GM12873 (cell line): Measurements from ENCODE around the gene OSBPL10.

Experiments used
- CTCF ChIP-seq: IDR thresholded peaks from 2 replicates; pipeline ENCODE4 v1.5.1; 2012; ENCODE audit warnings: low read depth, mild to moderate bottlenecking, moderate library complexity, low read length, control low read depth; ENCODE audit not compliant: insufficient read depth; ENCODE audit errors: missing control alignments

Gene OSBPL10

GRCh38 chr3:31747785-31748184 is 233.3 kb downstream of the OSBPL10 start:
- TF ChIP-seq CTCF: no peak

- TF ChIP-seq CTCF: no peak
Observed at GRCh38 chr3:31744913-31745312, 236.1 kb downstream of the OSBPL10 start.

- TF ChIP-seq CTCF: no peak
Observed at GRCh38 chr3:31743331-31744089, 237.6 kb downstream of the OSBPL10 start.

- TF ChIP-seq CTCF: no peak
Observed at GRCh38 chr3:31740397-31740796, 240.7 kb downstream of the OSBPL10 start.

- no peak for TF ChIP-seq CTCF
Observed at GRCh38 chr3:31738412-31738811, 242.7 kb downstream of the OSBPL10 start.

- TF ChIP-seq CTCF: no peak
Observed at GRCh38 chr3:31735667-31736066, 245.4 kb downstream of the OSBPL10 start.

GRCh38 chr3:31733234-31733667 is 247.8 kb downstream of the OSBPL10 start:
- TF ChIP-seq CTCF: no peak

- TF ChIP-seq CTCF: no peak
Observed at GRCh38 chr3:31732548-31732947, 248.5 kb downstream of the OSBPL10 start.
